PC-9 (cell line): ENCODE measurements around the gene CNTN5. TPM values are rescaled to one million over a fixed set of nuclear protein-coding genes. Genes with fewer than 3 reads are reported as not detected.

ENCODE experiments used
- BruUV-seq: library from RNA; stranded (reverse); fragments of 400-500 nt; replicated peaks from 2 replicates; lab custom pipeline; 2021; lab: Mats Ljungman, UMichigan
- CTCF ChIA-PET: fragments of 300-600 bp; sonication (Branson Sonifier 250); formaldehyde crosslinking; loops from one replicate; lab custom pipeline; 2022; ENCODE audit warnings: antibody characterized with exemption; lab: Charles Lee
- POLR2A ChIA-PET: fragments of 300-600 bp; sonication (Branson Sonifier 250); formaldehyde crosslinking; loops from one replicate; lab custom pipeline; 2022; ENCODE audit warnings: antibody characterized with exemption; ENCODE audit not compliant: unreplicated experiment; lab: Charles Lee
- DNase-seq, 2 experiments: peaks; one replicate each; pipeline versions ENCODE4 v3.0.0 to v3.0.0-alpha.2; 2015 to 2022; ENCODE audit warnings: mixed read lengths in 1 of 2
- H2AFZ ChIP-seq: fragments of 200-600 bp; sonication (generic); 2 replicates; pipeline ENCODE4 v1.8.1; 2017; ENCODE audit warnings: antibody characterized with exemption
- H3F3A ChIP-seq: fragments of 200-600 bp; sonication (generic); 2 replicates; pipeline ENCODE4 v1.8.1; 2017; ENCODE audit warnings: antibody characterized with exemption, mild to moderate bottlenecking, low read depth; ENCODE audit not compliant: insufficient read depth
- H3K27ac ChIP-seq: fragments of 200-600 bp; sonication (generic); 2 replicates; pipeline ENCODE4 v1.6.1; 2016; ENCODE audit warnings: mixed run types
- H3K27me3 ChIP-seq: fragments of 200-600 bp; sonication (generic); 2 replicates; pipeline ENCODE4 v1.6.1; 2016; ENCODE audit warnings: low read depth, mixed run types; ENCODE audit not compliant: insufficient read depth
- H3K36me3 ChIP-seq: fragments of 200-600 bp; sonication (generic); 2 replicates; pipeline ENCODE4 v1.6.1; 2016; ENCODE audit warnings: low read depth, mixed run types
- H3K4me1 ChIP-seq: fragments of 200-600 bp; sonication (generic); replicated peaks from 2 replicates; pipeline ENCODE4 v1.6.1; 2016; ENCODE audit warnings: mixed run types; ENCODE audit not compliant: insufficient read depth
- H3K4me2 ChIP-seq: fragments of 200-600 bp; sonication (generic); 2 replicates; pipeline ENCODE4 v1.6.1; 2017; ENCODE audit warnings: mixed run types
- H3K4me3 ChIP-seq: fragments of 200-600 bp; sonication (generic); 2 replicates; pipeline ENCODE4 v1.6.1; 2016; ENCODE audit warnings: mixed run types
- H3K79me2 ChIP-seq: fragments of 200-600 bp; sonication (generic); 2 replicates; pipeline ENCODE4 v1.6.1; 2017; ENCODE audit warnings: low read depth, mixed run types
- H3K9me2 ChIP-seq: fragments of 200-600 bp; sonication (generic); 2 replicates; pipeline ENCODE4 v1.8.1; 2017; ENCODE audit warnings: mild to moderate bottlenecking; ENCODE audit not compliant: insufficient read depth
- H3K9me3 ChIP-seq: fragments of 200-600 bp; sonication (generic); 2 replicates; pipeline ENCODE4 v1.8.1; 2016; ENCODE audit warnings: low read depth; ENCODE audit not compliant: insufficient read depth
- H4K20me1 ChIP-seq: fragments of 200-600 bp; sonication (generic); 2 replicates; pipeline ENCODE4 v1.8.1; 2017; ENCODE audit not compliant: insufficient read depth
- EZH2 ChIP-seq: fragments of 200-600 bp; sonication (generic); IDR thresholded peaks from 2 replicates; pipeline ENCODE4 v1.8.0; 2017; ENCODE audit warnings: antibody characterized with exemption, low read depth
- intact Hi-C: fragments of 100-400 bp; cut with micrococcal nuclease; formaldehyde crosslinking; loops from one replicate; pipeline ENCODE4 v1.10.0; 2022; ENCODE audit not compliant: unreplicated experiment
- total RNA-seq: library from RNA; stranded (reverse); gene quantifications from 2 replicates; pipeline ENCODE4 v1.2.3, GENCODE V29; 2021
- TF ChIP-seq, protein P1 (sequence below): fragments of 200-600 bp; sonication (generic); conservative IDR thresholded peaks from 2 replicates; pipeline ENCODE4 v1.6.1; 2017; ENCODE audit warnings: mixed run types, antibody characterized with exemption, mild to moderate bottlenecking, moderate library complexity

Gene CNTN5
- total RNA-seq, 1 experiment from 2014 or later, result not detected

DNA sequence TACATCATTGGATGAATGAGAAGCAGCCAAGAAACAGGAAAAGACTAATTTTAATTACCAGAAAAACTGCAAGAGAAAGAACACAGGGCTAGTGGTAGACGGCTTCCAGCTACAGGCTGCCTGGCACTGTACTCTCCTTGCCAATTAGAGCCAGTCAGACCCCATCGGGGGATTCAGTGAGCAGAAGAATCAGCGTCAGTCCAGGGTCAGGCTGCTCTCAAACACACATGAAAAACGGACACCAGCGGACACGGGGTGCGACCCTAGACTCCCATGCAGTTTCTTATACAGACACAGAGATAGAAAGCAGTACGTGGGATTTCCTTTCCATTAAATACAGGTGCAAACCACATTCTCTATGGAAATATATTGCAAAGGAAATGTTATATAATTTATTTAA, 1.1 kb upstream of the CNTN5 start:
- H3K9me3 ChIP-seq, result no peaks in the 10 kb centered on the region
- H3K4me3 ChIP-seq, result no peak overlapping the region
- peaks cover 11% of the 10 kb centered on the region for H4K20me1 ChIP-seq
- no peak for DNase-seq
- H3K4me2 ChIP-seq, result no peak overlapping the region
- H2AFZ ChIP-seq, result no peak overlapping the region
- ChIA-PET CTCF (no interaction called here), POLR2A (no interaction called here)
- H3K27ac ChIP-seq, result no peak overlapping the region
- H3K4me1 ChIP-seq, result no peaks in the 10 kb centered on the region
- TF ChIP-seq, protein P1, sequence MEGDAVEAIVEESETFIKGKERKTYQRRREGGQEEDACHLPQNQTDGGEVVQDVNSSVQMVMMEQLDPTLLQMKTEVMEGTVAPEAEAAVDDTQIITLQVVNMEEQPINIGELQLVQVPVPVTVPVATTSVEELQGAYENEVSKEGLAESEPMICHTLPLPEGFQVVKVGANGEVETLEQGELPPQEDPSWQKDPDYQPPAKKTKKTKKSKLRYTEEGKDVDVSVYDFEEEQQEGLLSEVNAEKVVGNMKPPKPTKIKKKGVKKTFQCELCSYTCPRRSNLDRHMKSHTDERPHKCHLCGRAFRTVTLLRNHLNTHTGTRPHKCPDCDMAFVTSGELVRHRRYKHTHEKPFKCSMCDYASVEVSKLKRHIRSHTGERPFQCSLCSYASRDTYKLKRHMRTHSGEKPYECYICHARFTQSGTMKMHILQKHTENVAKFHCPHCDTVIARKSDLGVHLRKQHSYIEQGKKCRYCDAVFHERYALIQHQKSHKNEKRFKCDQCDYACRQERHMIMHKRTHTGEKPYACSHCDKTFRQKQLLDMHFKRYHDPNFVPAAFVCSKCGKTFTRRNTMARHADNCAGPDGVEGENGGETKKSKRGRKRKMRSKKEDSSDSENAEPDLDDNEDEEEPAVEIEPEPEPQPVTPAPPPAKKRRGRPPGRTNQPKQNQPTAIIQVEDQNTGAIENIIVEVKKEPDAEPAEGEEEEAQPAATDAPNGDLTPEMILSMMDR, result no peak
- TF ChIP-seq EZH2, result no peak
- H3K9me2 ChIP-seq, result no peaks in the 10 kb centered on the region
- H3F3A ChIP-seq, result no peaks in the 10 kb centered on the region
- peaks cover 37% of the 10 kb centered on the region for H3K27me3 ChIP-seq
- intact Hi-C loops, result loop anchor here (2.0 to 10.0 kb wide), 2 partner anchors 719 to 1555 kb away; no protein-coding TSS in a partner anchor
- no peaks in the 10 kb centered on the region for H3K36me3 ChIP-seq
- no TSS peak for BruUV-seq
- H3K79me2 ChIP-seq, result no peaks in the 10 kb centered on the region

DNA sequence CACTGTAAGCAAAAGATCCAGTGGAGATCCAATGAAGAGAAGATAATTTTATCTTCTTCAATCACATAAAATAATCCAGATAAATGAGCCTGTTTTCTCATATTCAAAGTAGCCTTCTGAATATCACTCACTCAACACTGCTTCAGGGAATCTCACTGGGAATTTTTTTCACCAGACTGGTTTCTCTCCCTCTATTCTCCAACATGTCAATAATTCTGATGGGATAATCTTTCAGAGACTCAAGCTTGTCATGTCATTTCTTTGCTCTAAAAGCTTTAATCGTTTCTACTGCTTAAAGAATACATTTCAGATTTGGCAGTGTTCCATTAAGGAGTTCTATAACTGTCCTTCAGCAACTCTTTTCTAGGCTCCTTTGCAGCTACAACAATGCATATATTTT, 16.3 kb downstream of the CNTN5 start:
- Histone ChIP-seq H3K9me2 (no peaks in the 10 kb centered on the region), H3K9me3 (no peaks in the 10 kb centered on the region), H2AFZ (no peak overlapping the region), H3K4me2 (no peak overlapping the region), H3K27me3 (no peaks in the 10 kb centered on the region), H3K79me2 (no peaks in the 10 kb centered on the region), H3F3A (no peaks in the 10 kb centered on the region), H3K27ac (no peak overlapping the region), H3K4me1 (no peaks in the 10 kb centered on the region), H3K36me3 (no peaks in the 10 kb centered on the region), H3K4me3 (no peak overlapping the region), H4K20me1 (no peaks in the 10 kb centered on the region)
- ChIA-PET POLR2A (no interaction called here), CTCF (no interaction called here)
- intact Hi-C loops, result no loop called here
- no peak for DNase-seq
- no TSS peak for BruUV-seq
- TF ChIP-seq, protein P1, result no peak

DNA sequence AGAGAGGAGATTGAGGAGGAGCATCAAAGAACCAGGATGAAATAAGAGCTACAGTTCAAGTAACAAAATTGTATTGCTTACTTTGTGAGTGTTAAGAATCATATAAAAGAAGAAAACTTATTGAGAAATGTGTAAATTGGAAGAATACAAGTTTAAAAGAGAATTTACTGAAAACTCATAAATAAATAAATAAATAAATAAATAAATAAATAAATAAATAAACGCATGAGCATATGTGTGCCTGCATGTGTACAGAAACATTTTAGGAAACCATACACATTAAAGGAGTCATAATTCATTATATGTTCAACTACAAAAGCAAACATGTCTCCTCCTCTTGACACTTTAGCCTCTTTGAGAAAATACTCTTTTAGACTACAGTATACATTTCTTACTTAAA, 42.6 kb downstream of the CNTN5 start:
- no peaks in the 10 kb centered on the region for H3K27me3 ChIP-seq
- CTCF ChIA-PET, result no interaction called here
- no peaks in the 10 kb centered on the region for H3K9me3 ChIP-seq
- H3K4me2 ChIP-seq, result no peak overlapping the region
- TF ChIP-seq, protein P1, result no peak
- no peaks in the 10 kb centered on the region for H3K36me3 ChIP-seq
- 0 out of 2 replicates have a peak overlapping the region, but pooled peaks have one; percentile 39 for H2AFZ ChIP-seq
- H3K4me3 ChIP-seq, result no peak overlapping the region
- H3K27ac ChIP-seq, result no peak overlapping the region
- no TSS peak for BruUV-seq
- no peaks in the 10 kb centered on the region for H3F3A ChIP-seq
- H3K79me2 ChIP-seq, result no peaks in the 10 kb centered on the region
- DNase-seq, result no peak
- no peaks in the 10 kb centered on the region for H3K4me1 ChIP-seq
- no peaks in the 10 kb centered on the region for H4K20me1 ChIP-seq
- H3K9me2 ChIP-seq, result no peaks in the 10 kb centered on the region
- POLR2A ChIA-PET, result no interaction called here
- intact Hi-C loops, result no loop called here
